Eye (tissue), 1 donor: Measurements from ENCODE around the gene ZNF519.
"Not testable (repeated sequence)": the region's sequence is repeated elsewhere in the genome, so short reads cannot be mapped to it uniquely, and the experiment has no call there.

Experiments
- DNase-seq: peaks from one replicate; pipeline ENCODE4 v3.0.0-alpha.2; 2015

ZNF519 gene

GRCh38 chr18:14146771-14147170, 14.5 kb upstream of the ZNF519 start:
- not testable (repeated sequence) for DNase-seq

- not testable (repeated sequence) for DNase-seq
Observed at GRCh38 chr18:14145581-14146338, 13.5 kb upstream of the ZNF519 start.

- not testable (repeated sequence) for DNase-seq
Observed at GRCh38 chr18:14145021-14145420, 12.8 kb upstream of the ZNF519 start.

- DNase-seq, result no peak
Observed at GRCh38 chr18:14144628-14144895, 12.3 kb upstream of the ZNF519 start.

GRCh38 chr18:14143871-14144627, 11.8 kb upstream of the ZNF519 start:
- not testable (repeated sequence) for DNase-seq

- not testable (repeated sequence) for DNase-seq
Observed at GRCh38 chr18:14143396-14143795, 11.2 kb upstream of the ZNF519 start.

GRCh38 chr18:14142177-14142576, 9.9 kb upstream of the ZNF519 start:
- DNase-seq, result not testable (repeated sequence)

- DNase-seq, result not testable (repeated sequence)
Observed at GRCh38 chr18:14139583-14139982, 7.3 kb upstream of the ZNF519 start.

GRCh38 chr18:14137971-14138370, 5.7 kb upstream of the ZNF519 start:
- not testable (repeated sequence) for DNase-seq

GRCh38 chr18:14131696-14132270, 452 bp downstream of the ZNF519 start:
- peak; percentile 51 for DNase-seq

- peak; percentile 6 for DNase-seq
Observed at GRCh38 chr18:14130804-14131203, 1.4 kb downstream of the ZNF519 start.

- DNase-seq, result peak; percentile 11
Observed at GRCh38 chr18:14124689-14125088, 7.5 kb downstream of the ZNF519 start.

- DNase-seq, result no peak
Observed at GRCh38 chr18:14122097-14122496, 10.1 kb downstream of the ZNF519 start.

GRCh38 chr18:14120926-14121325, 11.3 kb downstream of the ZNF519 start:
- no peak for DNase-seq

GRCh38 chr18:14117606-14118005, 14.6 kb downstream of the ZNF519 start:
- DNase-seq, result no peak

- no peak for DNase-seq
Observed at GRCh38 chr18:14106906-14107305, 25.3 kb downstream of the ZNF519 start.

- no peak for DNase-seq
Observed at GRCh38 chr18:14104906-14105748, 27.1 kb downstream of the ZNF519 start.

- no peak for DNase-seq
Observed at GRCh38 chr18:14104201-14104600, 28.0 kb downstream of the ZNF519 start.

- no peak for DNase-seq
Observed at GRCh38 chr18:14100503-14101286, 31.5 kb downstream of the ZNF519 start.

GRCh38 chr18:14098428-14098827, 33.8 kb downstream of the ZNF519 start:
- DNase-seq, result peak; percentile 3

- DNase-seq, result no peak
Observed at GRCh38 chr18:14097761-14098160, 34.5 kb downstream of the ZNF519 start.

GRCh38 chr18:14093307-14093915, 38.8 kb downstream of the ZNF519 start:
- DNase-seq, result no peak
